HK-2 (cell line): Measurements from ENCODE around the gene PRR5L.

ENCODE experiments used
- DNase-seq: peaks from one replicate; pipeline ENCODE4 v3.0.0-alpha.2; 2018; ENCODE audit not compliant: unreplicated experiment

The PRR5L gene

DNA sequence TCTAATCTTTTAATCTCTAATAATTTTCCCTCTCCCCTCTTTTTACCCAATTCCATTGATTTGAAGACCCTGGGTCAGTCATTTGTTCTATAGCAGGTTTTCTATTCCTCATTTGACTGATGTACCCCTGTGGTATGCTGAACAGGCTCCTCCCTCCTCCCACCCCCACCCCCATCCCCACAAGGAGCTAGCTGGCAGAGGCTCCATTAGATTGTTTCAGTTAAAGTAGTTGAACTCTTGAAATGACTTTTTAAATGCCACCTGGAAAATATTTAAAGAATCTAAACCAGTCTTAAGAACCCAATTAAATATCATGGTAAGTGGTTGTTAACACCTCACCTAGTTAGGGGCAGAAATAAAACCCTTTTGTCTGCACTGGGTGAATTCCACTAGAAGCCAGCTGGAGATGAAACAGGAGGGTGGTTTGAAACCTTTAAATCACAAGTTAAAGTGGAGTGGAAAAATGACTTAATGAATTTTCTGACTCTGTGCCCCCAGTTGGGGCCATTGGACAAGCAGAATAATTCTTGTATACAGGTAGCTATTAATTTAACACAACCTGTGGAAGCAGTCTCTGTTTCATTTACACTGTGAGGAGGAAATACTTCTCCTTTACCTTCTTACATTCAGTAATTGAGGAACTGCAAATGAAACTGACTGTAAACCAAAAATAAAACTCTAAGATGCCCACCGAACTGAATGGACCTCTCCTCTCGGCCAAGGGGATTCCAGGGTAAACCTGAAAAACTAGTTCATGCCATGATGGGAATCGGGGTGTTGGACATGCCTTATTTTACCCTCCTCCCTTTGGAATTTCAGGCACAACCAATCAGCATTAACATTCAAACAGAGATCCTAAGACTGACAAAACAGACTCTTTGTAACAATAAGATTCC is 30.7 kb downstream of the PRR5L start:
- DNase-seq = no peak

- no peak for DNase-seq
These were observed 33.0 kb downstream of the PRR5L start for GRCh38 chr11:36328966-36329673.

DNA sequence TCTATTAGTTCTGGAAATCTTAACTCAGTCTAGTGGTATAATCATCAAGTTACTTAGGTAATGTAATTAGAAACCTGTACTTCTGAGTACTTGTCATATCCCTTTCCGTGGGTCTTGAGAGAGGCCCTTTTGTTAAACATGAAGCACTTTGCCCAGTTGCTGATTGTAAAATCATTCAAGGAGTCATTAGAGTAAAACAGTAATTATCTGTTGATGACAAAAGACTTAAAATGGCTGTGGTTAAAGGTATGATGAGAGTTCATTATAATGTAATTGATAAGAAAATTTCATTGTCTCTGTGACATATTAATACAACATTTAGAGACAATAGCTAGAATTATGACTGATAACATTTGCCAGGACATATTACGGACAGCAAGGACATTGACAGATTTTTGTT is 34.3 kb downstream of the PRR5L start:
- DNase-seq = no peak

- no peak for DNase-seq
These were observed 37.4 kb downstream of the PRR5L start for GRCh38 chr11:36333468-36333867.

- DNase-seq = no peak
These were observed 37.8 kb downstream of the PRR5L start for GRCh38 chr11:36333897-36334296.

- DNase-seq = no peak
These were observed 43.8 kb downstream of the PRR5L start for GRCh38 chr11:36339888-36340287.

GRCh38 chr11:36340897-36341296 is 44.8 kb downstream of the PRR5L start:
- no peak for DNase-seq

- no peak for DNase-seq
These were observed 45.8 kb downstream of the PRR5L start for GRCh38 chr11:36341915-36342314.

GRCh38 chr11:36342327-36342726 is 46.2 kb downstream of the PRR5L start:
- no peak for DNase-seq

DNA sequence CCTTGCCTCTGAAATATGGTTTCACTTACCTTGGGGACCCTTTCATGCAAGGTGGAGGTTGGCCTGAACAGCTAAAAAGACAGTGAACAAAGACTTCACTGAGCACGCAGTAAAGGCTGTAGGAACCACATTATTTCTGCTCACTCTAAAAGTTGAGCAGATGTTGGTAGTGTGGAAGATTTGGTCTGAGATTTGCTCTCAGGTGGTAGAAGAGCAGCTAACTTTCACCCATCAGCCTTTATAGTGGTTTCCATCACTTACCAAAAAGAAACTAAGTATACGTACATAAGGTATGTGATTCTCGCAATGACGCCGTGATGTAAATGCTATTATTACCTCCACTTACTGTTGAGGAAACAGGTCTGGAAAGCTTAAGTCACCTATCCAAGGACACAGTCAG is 47.3 kb downstream of the PRR5L start:
- DNase-seq = no peak

- DNase-seq = no peak
These were observed 49.0 kb downstream of the PRR5L start for GRCh38 chr11:36345084-36345511.

- no peak for DNase-seq
These were observed 49.5 kb downstream of the PRR5L start for GRCh38 chr11:36345535-36346141.

- no peak for DNase-seq
These were observed 50.7 kb downstream of the PRR5L start for GRCh38 chr11:36346562-36347383.

DNA sequence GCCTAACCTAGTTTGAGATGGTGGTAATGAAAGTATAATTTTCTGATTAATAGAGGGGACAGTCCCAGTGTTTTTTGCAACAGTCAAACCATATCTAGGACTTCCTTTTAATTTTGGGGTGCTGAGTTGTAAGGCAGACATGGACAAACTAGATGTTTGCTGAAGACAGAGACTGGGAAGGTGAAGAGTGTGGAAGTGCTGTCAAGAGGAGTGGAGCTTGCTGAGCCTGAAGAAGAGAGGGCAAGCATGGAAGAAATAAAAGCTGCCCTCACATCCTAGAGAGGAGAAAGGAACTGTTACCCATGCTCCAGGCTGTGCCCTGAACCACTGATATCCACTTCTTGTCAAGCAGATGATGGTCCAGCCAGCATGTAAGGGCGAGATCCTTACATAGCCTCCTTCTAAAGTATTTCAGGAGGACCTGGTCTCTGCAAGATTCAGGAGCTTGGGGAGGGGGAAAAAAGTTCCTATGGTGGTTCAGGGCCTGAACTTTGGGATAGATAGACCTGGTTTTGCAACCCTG is 51.4 kb downstream of the PRR5L start:
- DNase-seq = no peak

DNA sequence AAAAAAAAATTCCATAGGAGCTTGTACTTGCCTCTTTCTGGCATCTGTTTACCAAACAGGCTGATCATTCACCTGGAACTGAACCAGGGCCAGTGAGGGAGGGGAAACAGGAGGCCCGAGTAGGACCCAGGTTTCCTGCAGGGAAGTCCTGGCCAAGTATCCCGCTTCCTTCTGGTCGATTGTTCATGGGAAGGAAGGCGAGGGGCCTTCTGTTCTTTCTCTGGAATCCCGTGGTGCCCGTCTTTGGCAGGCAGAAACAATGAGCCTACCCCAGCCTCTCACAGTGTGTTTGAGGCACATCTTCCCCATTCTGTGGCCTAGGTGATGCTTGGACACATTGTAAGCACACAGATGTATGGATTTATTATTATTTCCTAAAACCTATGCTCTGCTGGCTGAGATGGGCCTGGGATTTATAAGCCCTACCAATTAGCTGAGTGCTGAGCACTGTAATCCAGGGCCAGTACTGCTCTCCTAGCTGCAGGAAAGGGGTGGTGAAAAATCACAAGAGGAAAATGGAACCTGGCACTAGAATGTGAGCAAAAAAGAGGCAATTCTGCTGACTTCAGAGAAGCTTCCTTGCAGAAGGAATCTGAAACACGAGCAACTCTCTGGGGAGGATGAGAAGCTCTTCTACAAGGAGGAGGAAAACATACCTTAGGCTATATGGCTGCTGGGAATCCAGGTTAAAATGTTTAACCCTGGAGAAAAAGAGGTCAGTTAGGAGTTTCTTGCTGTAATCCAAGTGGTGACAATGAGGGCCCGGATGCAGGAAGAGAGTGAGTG is 53.5 kb downstream of the PRR5L start:
- DNase-seq = no peak

GRCh38 chr11:36350137-36350513 is 54.0 kb downstream of the PRR5L start:
- DNase-seq = no peak

DNA sequence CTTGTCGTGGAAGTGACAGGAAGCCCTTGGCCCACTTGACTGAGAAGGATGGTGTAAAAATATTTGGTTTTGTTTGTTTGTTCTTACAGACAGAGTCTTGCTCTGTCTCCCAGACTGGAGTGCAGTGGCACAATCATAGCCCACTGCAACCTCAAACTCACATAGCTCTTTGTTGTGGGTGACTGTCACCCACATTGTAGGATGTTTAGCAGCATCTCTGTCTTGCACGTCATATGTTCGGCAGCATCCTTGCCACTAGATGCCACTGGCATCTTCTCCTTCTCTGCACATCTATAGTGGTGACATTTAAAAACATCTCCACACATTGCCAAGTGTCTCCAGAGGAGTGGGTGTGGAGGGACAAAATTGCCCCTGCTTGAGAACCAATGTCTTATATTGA is 56.8 kb downstream of the PRR5L start:
- no peak for DNase-seq

GRCh38 chr11:36354221-36355003 is 58.3 kb downstream of the PRR5L start:
- no peak for DNase-seq

- no peak for DNase-seq
These were observed 60.1 kb downstream of the PRR5L start for GRCh38 chr11:36356201-36356600.

DNA sequence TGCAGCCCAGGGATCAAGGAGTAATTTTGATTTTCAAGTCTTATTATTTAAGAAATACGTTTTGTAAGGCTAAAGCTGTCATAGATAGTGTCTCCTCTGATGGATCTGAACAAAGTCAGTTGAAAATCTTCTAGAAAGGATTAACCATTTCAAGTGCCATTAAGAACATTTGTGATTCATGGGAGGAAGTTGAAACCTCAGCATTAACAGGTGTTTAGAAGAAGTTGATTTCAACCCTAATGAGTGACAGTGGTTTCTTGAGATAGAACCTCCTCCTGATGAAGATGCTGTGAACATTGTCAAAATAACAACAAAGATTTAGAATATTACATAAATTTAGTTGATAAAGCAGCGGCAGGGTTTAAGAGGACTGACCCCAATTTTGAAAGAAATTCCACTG is 61.7 kb downstream of the PRR5L start:
- no peak for DNase-seq
